GM12878 (cell line): ENCODE data around the gene RUFY3. TPM values are rescaled to one million over a fixed set of nuclear protein-coding genes. Genes with fewer than 3 reads are reported as not detected.

Source experiments
- CTCF ChIP-seq, 3 experiments: IDR thresholded peaks in 2 of 3; conservative IDR thresholded peaks in 1 of 3; 2 replicates each; pipeline ENCODE4 v1.5.1; 2011; ENCODE audit warnings: low read depth in 3 of 3, low read length in 3 of 3, mild to moderate bottlenecking in 3 of 3, control low read depth in 2 of 3, moderate library complexity in 2 of 3, inconsistent platforms in 1 of 3, mixed read lengths in 1 of 3; ENCODE audit not compliant: control insufficient read depth in 2 of 3, insufficient read depth in 1 of 3; ENCODE audit errors: extremely low read depth in 1 of 3
- HDAC6 ChIP-seq: fragments of 200-600 bp; sonication (generic); IDR thresholded peaks from one replicate; pipeline ENCODE4 v1.8.0; 2017; ENCODE audit warnings: antibody characterized with exemption; ENCODE audit not compliant: unreplicated experiment
- MEF2A ChIP-seq: IDR thresholded peaks from 2 replicates; pipeline ENCODE4 v1.6.1; 2011; ENCODE audit warnings: low read depth, mild to moderate bottlenecking, low read length, moderate library complexity; ENCODE audit not compliant: insufficient read depth
- MTA3 ChIP-seq: IDR thresholded peaks from 2 replicates; pipeline ENCODE4 v1.6.1; 2012; ENCODE audit warnings: low read length, inconsistent platforms, borderline replicate concordance
- PAX5 ChIP-seq: IDR thresholded peaks from 2 replicates; pipeline ENCODE4 v1.6.1; 2011; ENCODE audit warnings: low read depth, low read length, borderline replicate concordance
- PAX8 ChIP-seq: fragments of 450-650 bp; IDR thresholded peaks from 2 replicates; pipeline ENCODE4 v1.6.1; 2017; ENCODE audit warnings: mild to moderate bottlenecking, moderate library complexity
- PKNOX1 ChIP-seq: fragments of 450-650 bp; IDR thresholded peaks from 2 replicates; pipeline ENCODE4 v1.6.1; 2016; ENCODE audit warnings: mild to moderate bottlenecking
- STAT3 ChIP-seq: IDR thresholded peaks from 2 replicates; pipeline ENCODE4 v1.6.1; 2011; ENCODE audit warnings: low read depth, low read length, improper control_type of control experiment
- ZBED1 ChIP-seq: IDR thresholded peaks from 2 replicates; pipeline ENCODE4 v1.6.1; 2016; ENCODE audit warnings: borderline replicate concordance
- ZNF384 ChIP-seq: IDR thresholded peaks from 2 replicates; pipeline ENCODE4 v1.6.1; 2012; ENCODE audit warnings: low read depth, mild to moderate bottlenecking, low read length, improper control_type of control experiment, borderline replicate concordance
- polyA plus RNA-seq, 11 experiments: library from polyadenylated mRNA; depleted of rRNA in 4 of 11; unstranded in 6 of 11; stranded (reverse) in 5 of 11; fragments of >200 nt; fragmentation: Nextera tagmentation in 4 of 11; fragmentation: Illumina TruSeq in 1 of 11; extraction: Ambion mirVana in 4 of 11; extraction: Trizol in 1 of 11; gene quantifications; 1 replicate in 1 of 11; 2 replicates in 10 of 11; pipeline versions ENCODE4 v1.2.1 to v1.2.3, GENCODE V29; 2011 to 2016; ENCODE audit warnings: inconsistent platforms in 2 of 11, missing spikeins in 2 of 11, low read depth in 1 of 11
- total RNA-seq, 4 experiments: library from RNA; depleted of rRNA in 3 of 4; stranded (reverse); fragments of >200 nt in 3 of 4; fragmentation: Illumina TruSeq in 1 of 4; extraction: Trizol in 1 of 4; gene quantifications; 2 replicates each; pipeline versions ENCODE4 v1.2.1 to v1.2.3, GENCODE V29; 2013 to 2021
- TF ChIP-seq, protein P1 (sequence below): IDR thresholded peaks from 2 replicates; pipeline ENCODE4 v1.6.1; 2012; ENCODE audit warnings: improper control_type of control experiment, low read depth, low read length; ENCODE audit not compliant: insufficient replicate concordance

RUFY3 gene
- total and polyA plus RNA-seq, 10 of the 15 experiments (the other 5 are each of a cell fraction or from before 2014, with no cell fraction given) = 5.1 to 28.3 (median 13.1) TPM

DNA sequence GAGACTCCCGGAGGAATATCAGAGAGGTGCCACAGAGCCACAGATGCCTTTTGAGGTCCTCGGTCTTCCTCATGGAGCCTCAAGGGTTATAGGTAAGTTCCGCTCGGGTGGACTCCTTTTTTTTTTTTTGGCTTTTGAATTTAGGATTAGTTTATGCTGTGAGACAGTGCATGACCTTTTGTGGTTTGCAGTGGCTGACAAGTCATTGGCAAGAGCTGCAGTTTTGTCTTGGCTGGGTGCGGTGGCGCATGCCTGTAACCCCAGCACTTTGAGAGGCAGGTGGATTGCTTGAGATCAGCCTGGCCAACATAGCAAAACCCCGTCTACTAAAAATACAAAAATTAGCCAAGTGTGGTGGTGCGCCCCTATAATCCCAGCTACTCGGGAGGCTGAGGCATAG is 122.4 kb downstream of the RUFY3 start (continued):
- TF ChIP-seq ZBED1 (no peak), MEF2A (no peak), ZNF384 (peak; percentile 49; the same call in 1 of the 2 replicates), MTA3 (no peak), STAT3 (no peak), CTCF (IDR thresholded peaks at IDR 0.05 in 2 of 3, conservative IDR thresholded peaks at IDR 0.05 in 1 of 3; ENCODE audit: control insufficient read depth in 2 of 3, extremely low read depth in 1 of 3, insufficient read depth in 1 of 3, low read depth in 3 of 3, low read length in 3 of 3) (no peak), PAX5 (peak; percentile 69; the same call in 1 of the 2 replicates), HDAC6 (no peak), PAX8 (no peak), PKNOX1 (0 out of 2 replicates have a peak, but pooled peaks have one; percentile 14)
- TF ChIP-seq, protein P1, sequence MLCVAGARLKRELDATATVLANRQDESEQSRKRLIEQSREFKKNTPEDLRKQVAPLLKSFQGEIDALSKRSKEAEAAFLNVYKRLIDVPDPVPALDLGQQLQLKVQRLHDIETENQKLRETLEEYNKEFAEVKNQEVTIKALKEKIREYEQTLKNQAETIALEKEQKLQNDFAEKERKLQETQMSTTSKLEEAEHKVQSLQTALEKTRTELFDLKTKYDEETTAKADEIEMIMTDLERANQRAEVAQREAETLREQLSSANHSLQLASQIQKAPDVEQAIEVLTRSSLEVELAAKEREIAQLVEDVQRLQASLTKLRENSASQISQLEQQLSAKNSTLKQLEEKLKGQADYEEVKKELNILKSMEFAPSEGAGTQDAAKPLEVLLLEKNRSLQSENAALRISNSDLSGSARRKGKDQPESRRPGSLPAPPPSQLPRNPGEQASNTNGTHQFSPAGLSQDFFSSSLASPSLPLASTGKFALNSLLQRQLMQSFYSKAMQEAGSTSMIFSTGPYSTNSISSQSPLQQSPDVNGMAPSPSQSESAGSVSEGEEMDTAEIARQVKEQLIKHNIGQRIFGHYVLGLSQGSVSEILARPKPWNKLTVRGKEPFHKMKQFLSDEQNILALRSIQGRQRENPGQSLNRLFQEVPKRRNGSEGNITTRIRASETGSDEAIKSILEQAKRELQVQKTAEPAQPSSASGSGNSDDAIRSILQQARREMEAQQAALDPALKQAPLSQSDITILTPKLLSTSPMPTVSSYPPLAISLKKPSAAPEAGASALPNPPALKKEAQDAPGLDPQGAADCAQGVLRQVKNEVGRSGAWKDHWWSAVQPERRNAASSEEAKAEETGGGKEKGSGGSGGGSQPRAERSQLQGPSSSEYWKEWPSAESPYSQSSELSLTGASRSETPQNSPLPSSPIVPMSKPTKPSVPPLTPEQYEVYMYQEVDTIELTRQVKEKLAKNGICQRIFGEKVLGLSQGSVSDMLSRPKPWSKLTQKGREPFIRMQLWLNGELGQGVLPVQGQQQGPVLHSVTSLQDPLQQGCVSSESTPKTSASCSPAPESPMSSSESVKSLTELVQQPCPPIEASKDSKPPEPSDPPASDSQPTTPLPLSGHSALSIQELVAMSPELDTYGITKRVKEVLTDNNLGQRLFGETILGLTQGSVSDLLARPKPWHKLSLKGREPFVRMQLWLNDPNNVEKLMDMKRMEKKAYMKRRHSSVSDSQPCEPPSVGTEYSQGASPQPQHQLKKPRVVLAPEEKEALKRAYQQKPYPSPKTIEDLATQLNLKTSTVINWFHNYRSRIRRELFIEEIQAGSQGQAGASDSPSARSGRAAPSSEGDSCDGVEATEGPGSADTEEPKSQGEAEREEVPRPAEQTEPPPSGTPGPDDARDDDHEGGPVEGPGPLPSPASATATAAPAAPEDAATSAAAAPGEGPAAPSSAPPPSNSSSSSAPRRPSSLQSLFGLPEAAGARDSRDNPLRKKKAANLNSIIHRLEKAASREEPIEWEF = no peak
